ENCODE results near the gene AUP1. TPM values are rescaled to one million over a fixed set of nuclear protein-coding genes. Genes with fewer than 3 reads are reported as not detected.

AUP1 gene
- polyA plus RNA-seq, 1 donor from 2014 or later, result 108 TPM

GRCh38 chr2:74515981-74516633 is 13.4 kb downstream of the AUP1 start:
- H3K27me3 Mint-ChIP-seq, result peaks cover 57% of the 10 kb centered on the region
- H3K27ac Mint-ChIP-seq, result peak overlapping the region in 2 of 3 donors; percentile 63 to 94
- H3K4me3 Mint-ChIP-seq, result peak overlapping the region; percentile 72 to 91 (median 81)

GRCh38 chr2:74515271-74515980 is 14.1 kb downstream of the AUP1 start:
- peaks cover 10 to 12% (median 12%) of the 10 kb centered on the region in 3 donors for H3K4me1 Mint-ChIP-seq
- H3K36me3 Mint-ChIP-seq, result peaks cover 6% of the 10 kb centered on the region
- no peaks in the 10 kb centered on the region for H3K9me3 Mint-ChIP-seq
- H3K4me3 Mint-ChIP-seq, result peak overlapping the region; percentile 68 to 85 (median 78)
- H3K27me3 Mint-ChIP-seq, result peaks cover 57% of the 10 kb centered on the region
- no peak overlapping the region for H3K27ac Mint-ChIP-seq

More at GRCh38 chr2:74515981-74516633, 13.4 kb downstream of the AUP1 start:
- peaks cover 10 to 12% (median 11%) of the 10 kb centered on the region in 3 donors for H3K4me1 Mint-ChIP-seq
- H3K9me3 Mint-ChIP-seq, result no peaks in the 10 kb centered on the region
- H3K36me3 Mint-ChIP-seq, result peaks cover 6% of the 10 kb centered on the region

GRCh38 chr2:74514368-74515270 is 14.9 kb downstream of the AUP1 start, which contains the start of gene TLX2:
Gene TLX2, plus strand, starts transcription at chr2:74514450. Its CDS starts 357 bp downstream, at chr2:74514807.
- Mint-ChIP-seq H3K36me3 (peaks cover 4% of the 10 kb centered on the region), H3K27me3 (peaks cover 54% of the 10 kb centered on the region), H3K9me3 (no peaks in the 10 kb centered on the region), H3K4me3 (peak within 1 kb of the TSS; percentile 63 to 83 (median 74)), H3K4me1 (peaks cover 10 to 12% (median 12%) of the 10 kb centered on the region in 3 donors), H3K27ac (peak within 1 kb of the TSS in 1 of 3 donors; percentile 20)

GRCh38 chr2:74513605-74514367 is 15.7 kb downstream of the AUP1 start:
- Mint-ChIP-seq H3K27me3 (peaks cover 52% of the 10 kb centered on the region), H3K36me3 (peaks cover 4% of the 10 kb centered on the region), H3K27ac (peak overlapping the region in 1 of 3 donors; percentile 20)

GRCh38 chr2:74512744-74513604 is 16.5 kb downstream of the AUP1 start:
- H3K4me1 Mint-ChIP-seq, result peaks cover 17 to 20% (median 19%) of the 10 kb centered on the region in 3 donors
- H3K27ac Mint-ChIP-seq, result peak overlapping the region in 1 of 3 donors; percentile 66
- peaks cover 45% of the 10 kb centered on the region for H3K27me3 Mint-ChIP-seq
- peaks cover 4% of the 10 kb centered on the region for H3K36me3 Mint-ChIP-seq
- peak overlapping the region in 3 of 4 donors; percentile 23 to 79 (median 60) for H3K4me3 Mint-ChIP-seq
- H3K9me3 Mint-ChIP-seq, result no peaks in the 10 kb centered on the region

More at GRCh38 chr2:74513605-74514367, 15.7 kb downstream of the AUP1 start:
- peak overlapping the region in 3 of 4 donors; percentile 13 to 79 (median 67) for H3K4me3 Mint-ChIP-seq
- H3K4me1 Mint-ChIP-seq, result peaks cover 11 to 12% (median 12%) of the 10 kb centered on the region in 3 donors
- no peaks in the 10 kb centered on the region for H3K9me3 Mint-ChIP-seq

- peak overlapping the region in 1 of 4 donors; percentile 60 for H3K4me3 Mint-ChIP-seq
These were observed 18.2 kb downstream of the AUP1 start for GRCh38 chr2:74511104-74511989.

GRCh38 chr2:74510272-74510671 is 19.2 kb downstream of the AUP1 start:
- peaks cover 7% of the 10 kb centered on the region for H3K36me3 Mint-ChIP-seq
- peaks cover 18 to 22% (median 21%) of the 10 kb centered on the region in 3 donors for H3K4me1 Mint-ChIP-seq
- peak overlapping the region in 2 of 3 donors; percentile 8 to 20 for H3K27ac Mint-ChIP-seq
- peak overlapping the region in 1 of 4 donors; percentile 43 for H3K4me3 Mint-ChIP-seq
- H3K9me3 Mint-ChIP-seq, result peaks cover 0 to 3% (median 0%) of the 10 kb centered on the region in 3 donors
- peaks cover 27% of the 10 kb centered on the region for H3K27me3 Mint-ChIP-seq

More at GRCh38 chr2:74511104-74511989, 18.2 kb downstream of the AUP1 start:
- H3K4me1 Mint-ChIP-seq, result peaks cover 19 to 27% (median 24%) of the 10 kb centered on the region in 3 donors
- H3K9me3 Mint-ChIP-seq, result peaks cover 0 to 3% (median 0%) of the 10 kb centered on the region in 3 donors
- H3K27me3 Mint-ChIP-seq, result peaks cover 34% of the 10 kb centered on the region
- H3K36me3 Mint-ChIP-seq, result peaks cover 5% of the 10 kb centered on the region
- H3K27ac Mint-ChIP-seq, result peak overlapping the region in 1 of 3 donors; percentile 66

- H3K36me3 Mint-ChIP-seq, result peaks cover 16% of the 10 kb centered on the region
- H3K4me3 Mint-ChIP-seq, result peak overlapping the region; percentile 96 to 100 (median 100)
- H3K27me3 Mint-ChIP-seq, result peaks cover 31% of the 10 kb centered on the region
- peaks cover 0 to 3% (median 0%) of the 10 kb centered on the region in 3 donors for H3K9me3 Mint-ChIP-seq
- peaks cover 22 to 32% (median 25%) of the 10 kb centered on the region in 3 donors for H3K4me1 Mint-ChIP-seq
- peak overlapping the region; percentile 98 to 100 (median 100) for H3K27ac Mint-ChIP-seq
These were observed 21.5 kb downstream of the AUP1 start for GRCh38 chr2:74507926-74508520.

GRCh38 chr2:74507145-74507925 is 22.2 kb downstream of the AUP1 start, which contains the start of gene PCGF1:
Gene PCGF1, minus strand, starts transcription at chr2:74507695. Its CDS starts 27 bp downstream, at chr2:74507668.
- Mint-ChIP-seq H3K9me3 (peaks cover 0 to 3% (median 0%) of the 10 kb centered on the region in 3 donors), H3K36me3 (peaks cover 14% of the 10 kb centered on the region), H3K27ac (peak within 1 kb of the TSS; percentile 98 to 100 (median 100)), H3K4me3 (peak within 1 kb of the TSS; percentile 96 to 100 (median 100)), H3K4me1 (peaks cover 22 to 32% (median 26%) of the 10 kb centered on the region in 3 donors), H3K27me3 (peaks cover 31% of the 10 kb centered on the region)

- Mint-ChIP-seq H3K4me1 (peaks cover 25 to 32% (median 29%) of the 10 kb centered on the region in 3 donors), H3K27me3 (peaks cover 33% of the 10 kb centered on the region), H3K9me3 (peaks cover 0 to 3% (median 0%) of the 10 kb centered on the region in 3 donors), H3K27ac (peak overlapping the region in 2 of 3 donors; percentile 56 to 100), H3K36me3 (peaks cover 14% of the 10 kb centered on the region), H3K4me3 (peak overlapping the region; percentile 44 to 100 (median 92))
These were observed 23.9 kb downstream of the AUP1 start for GRCh38 chr2:74505448-74506246.
